Measurements from ENCODE around the gene STIP1.

GRCh38 chr11:64151337-64151736 is 34.6 kb upstream of the STIP1 start:
- TF ChIP-seq CTCF (conservative IDR thresholded peaks at IDR 0.05) = no peak
- TF ChIP-seq EZH2 (IDR thresholded peaks at IDR 0.05; ENCODE audit: low read depth) = no peak
